Thoracic aorta (tissue), 2 donors: ENCODE results near the gene PRKCD. TPM values are rescaled to one million over a fixed set of nuclear protein-coding genes. Genes with fewer than 3 reads are reported as not detected.
"Not testable (repeated sequence)": the region's sequence is repeated elsewhere in the genome, so short reads cannot be mapped to it uniquely, and the experiment has no call there.

Source experiments
- ATAC-seq: fragments of 150-250 bp; one replicate; pipeline ENCODE4 v1.8.0; 2017; ENCODE audit warnings: low read depth; ENCODE audit not compliant: insufficient number of reproducible peaks, low FRiP score
- DNase-seq: peaks from one replicate; pipeline ENCODE4 v3.0.0-alpha.2; 2020; ENCODE audit warnings: low spot score
- H3K27ac ChIP-seq, 2 donors: fragments of 200-600 bp; sonication (generic); 1 replicate in 1 of 2; 2 replicates in 1 of 2; pipeline ENCODE4 v1.5.1; 2016; ENCODE audit warnings: mild to moderate bottlenecking in 2 of 2, moderate library complexity in 2 of 2
- H3K27me3 ChIP-seq: fragments of 200-600 bp; sonication (generic); replicated peaks from 2 replicates; pipeline ENCODE4 v1.6.0; 2016; ENCODE audit warnings: mild to moderate bottlenecking; ENCODE audit not compliant: insufficient read depth
- H3K36me3 ChIP-seq: fragments of 200-600 bp; sonication (generic); one replicate; pipeline ENCODE4 v1.5.1; 2016
- H3K4me1 ChIP-seq, 2 donors: fragments of 200-600 bp; sonication (generic); 1 replicate in 1 of 2; 2 replicates in 1 of 2; pipeline versions ENCODE4 v1.5.1 to v1.6.0; 2016; ENCODE audit warnings: low read depth in 2 of 2, mild to moderate bottlenecking in 1 of 2; ENCODE audit not compliant: control insufficient read depth in 1 of 2
- H3K4me3 ChIP-seq: fragments of 200-600 bp; sonication (generic); 2 replicates; pipeline ENCODE4 v1.5.1; 2016; ENCODE audit warnings: mild to moderate bottlenecking
- H3K9me3 ChIP-seq: fragments of 200-600 bp; sonication (generic); 2 replicates; pipeline ENCODE4 v1.5.1; 2016
- total RNA-seq, 2 donors: library from RNA; depleted of rRNA; stranded (reverse); fragments of >200 nt; gene quantifications; one replicate each; pipeline versions ENCODE4 v1.1.0 to v1.2.3, GENCODE V29; 2016
- TF ChIP-seq, protein P1 (sequence below): fragments of 200-600 bp; sonication (generic); IDR thresholded peaks from one replicate; pipeline ENCODE4 v1.5.1; 2019; ENCODE audit warnings: antibody characterized with exemption

PRKCD gene
- total RNA-seq, 2 donors from 2014 or later = 17.5 to 20.2 TPM

DNA sequence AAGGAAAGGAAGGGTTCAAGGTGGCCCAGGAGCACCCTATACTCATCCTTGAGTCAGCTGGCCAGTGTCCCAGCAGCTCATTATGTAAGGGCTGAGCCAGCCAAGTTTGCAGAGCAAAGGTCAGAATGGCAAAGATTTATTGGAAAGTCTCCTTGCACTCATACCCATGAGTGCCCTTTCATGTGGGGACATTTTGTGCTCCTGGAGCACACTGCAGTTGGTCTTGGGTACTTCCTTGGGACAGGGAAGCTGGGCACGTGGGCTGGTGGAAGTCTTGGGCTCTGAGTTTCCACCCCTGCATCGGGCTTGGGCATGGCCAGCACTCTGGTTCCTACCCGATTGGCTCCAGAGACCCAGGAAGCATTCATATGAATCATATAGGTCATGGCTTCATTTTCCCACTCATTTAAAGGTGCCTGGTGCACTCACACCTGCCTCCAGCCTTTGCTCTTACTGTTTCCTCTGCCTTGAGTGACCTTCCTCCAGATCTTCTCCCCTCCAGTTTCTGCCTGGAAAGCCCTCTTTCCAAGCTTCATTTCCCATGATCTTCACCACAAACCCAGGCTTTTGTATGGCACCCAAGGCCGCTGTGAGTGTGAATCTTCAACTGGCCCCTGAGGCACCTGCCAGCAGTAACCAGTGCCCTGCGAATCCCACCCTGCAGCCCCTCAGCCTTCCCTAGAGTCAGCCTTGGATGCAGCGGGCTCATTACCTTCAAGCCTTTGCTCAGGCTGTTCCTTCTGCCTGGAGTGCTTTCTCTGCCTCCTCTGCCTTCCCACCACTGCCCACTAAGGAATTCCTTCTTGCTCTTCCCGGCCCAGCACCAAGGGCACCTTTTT lies 10.5 kb upstream of the PRKCD start:
- H3K27me3 ChIP-seq = no peaks in the 10 kb centered on the region
- H3K4me3 ChIP-seq = no peak overlapping the region
- DNase-seq = no peak
- peaks cover 5 to 28% of the 10 kb centered on the region in 2 donors for H3K4me1 ChIP-seq
- H3K27ac ChIP-seq = no peak overlapping the region
- TF ChIP-seq, protein P1, sequence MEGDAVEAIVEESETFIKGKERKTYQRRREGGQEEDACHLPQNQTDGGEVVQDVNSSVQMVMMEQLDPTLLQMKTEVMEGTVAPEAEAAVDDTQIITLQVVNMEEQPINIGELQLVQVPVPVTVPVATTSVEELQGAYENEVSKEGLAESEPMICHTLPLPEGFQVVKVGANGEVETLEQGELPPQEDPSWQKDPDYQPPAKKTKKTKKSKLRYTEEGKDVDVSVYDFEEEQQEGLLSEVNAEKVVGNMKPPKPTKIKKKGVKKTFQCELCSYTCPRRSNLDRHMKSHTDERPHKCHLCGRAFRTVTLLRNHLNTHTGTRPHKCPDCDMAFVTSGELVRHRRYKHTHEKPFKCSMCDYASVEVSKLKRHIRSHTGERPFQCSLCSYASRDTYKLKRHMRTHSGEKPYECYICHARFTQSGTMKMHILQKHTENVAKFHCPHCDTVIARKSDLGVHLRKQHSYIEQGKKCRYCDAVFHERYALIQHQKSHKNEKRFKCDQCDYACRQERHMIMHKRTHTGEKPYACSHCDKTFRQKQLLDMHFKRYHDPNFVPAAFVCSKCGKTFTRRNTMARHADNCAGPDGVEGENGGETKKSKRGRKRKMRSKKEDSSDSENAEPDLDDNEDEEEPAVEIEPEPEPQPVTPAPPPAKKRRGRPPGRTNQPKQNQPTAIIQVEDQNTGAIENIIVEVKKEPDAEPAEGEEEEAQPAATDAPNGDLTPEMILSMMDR = no peak
- no peaks in the 10 kb centered on the region for H3K9me3 ChIP-seq
- H3K36me3 ChIP-seq = no peaks in the 10 kb centered on the region
- no peak for ATAC-seq

DNA sequence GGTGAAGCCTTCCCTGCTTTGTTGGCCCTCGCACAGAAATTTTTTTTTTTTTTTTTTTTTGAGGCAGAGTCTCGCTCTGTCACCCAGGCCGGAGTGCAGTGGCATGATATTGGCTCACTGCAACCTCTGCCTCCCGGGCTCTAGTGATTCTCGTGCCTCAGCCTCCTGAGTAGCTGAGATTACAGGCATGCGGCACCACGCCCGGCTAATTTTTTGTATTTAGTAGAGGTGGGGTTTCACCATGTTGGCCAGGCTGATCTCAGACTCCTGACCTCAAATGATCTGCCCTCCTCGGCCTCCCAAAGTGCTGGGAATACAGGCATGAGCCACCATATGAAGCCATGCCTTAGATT lies 9.9 kb upstream of the PRKCD start:
- not testable (repeated sequence) for H3K27me3 ChIP-seq, DNase-seq, H3K9me3 ChIP-seq, H3K36me3 ChIP-seq, H3K4me3 ChIP-seq, H3K27ac ChIP-seq, ATAC-seq
- H3K4me1 ChIP-seq = peaks cover 8 to 34% of the 10 kb centered on the region in 2 donors

DNA sequence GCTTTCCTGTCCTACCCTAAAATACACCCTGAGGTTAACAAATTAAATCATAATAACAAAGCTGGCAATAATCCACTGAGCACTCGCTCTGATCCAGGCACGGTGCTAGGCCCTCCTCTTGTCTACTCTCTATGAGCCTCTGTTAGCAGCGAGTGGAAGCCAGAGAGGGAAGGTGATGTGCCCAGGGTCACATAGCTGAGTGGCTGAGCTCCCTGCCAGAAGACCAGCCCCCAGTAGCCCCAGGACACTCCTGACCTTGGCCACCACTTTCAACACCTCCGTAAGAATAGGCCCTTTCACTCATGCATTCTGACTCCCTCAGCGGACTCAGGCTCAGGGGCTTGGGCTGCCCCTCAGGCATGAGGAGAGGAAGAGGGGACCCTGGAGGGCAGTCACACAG lies 9.5 kb upstream of the PRKCD start:
- H3K27me3 ChIP-seq = no peaks in the 10 kb centered on the region
- H3K36me3 ChIP-seq = no peaks in the 10 kb centered on the region
- H3K27ac ChIP-seq = no peak overlapping the region
- peaks cover 8 to 36% of the 10 kb centered on the region in 2 donors for H3K4me1 ChIP-seq
- DNase-seq (no peak), ATAC-seq (no peak)
- TF ChIP-seq, protein P1 = no peak
- H3K9me3 ChIP-seq = no peaks in the 10 kb centered on the region
- no peak overlapping the region for H3K4me3 ChIP-seq

DNA sequence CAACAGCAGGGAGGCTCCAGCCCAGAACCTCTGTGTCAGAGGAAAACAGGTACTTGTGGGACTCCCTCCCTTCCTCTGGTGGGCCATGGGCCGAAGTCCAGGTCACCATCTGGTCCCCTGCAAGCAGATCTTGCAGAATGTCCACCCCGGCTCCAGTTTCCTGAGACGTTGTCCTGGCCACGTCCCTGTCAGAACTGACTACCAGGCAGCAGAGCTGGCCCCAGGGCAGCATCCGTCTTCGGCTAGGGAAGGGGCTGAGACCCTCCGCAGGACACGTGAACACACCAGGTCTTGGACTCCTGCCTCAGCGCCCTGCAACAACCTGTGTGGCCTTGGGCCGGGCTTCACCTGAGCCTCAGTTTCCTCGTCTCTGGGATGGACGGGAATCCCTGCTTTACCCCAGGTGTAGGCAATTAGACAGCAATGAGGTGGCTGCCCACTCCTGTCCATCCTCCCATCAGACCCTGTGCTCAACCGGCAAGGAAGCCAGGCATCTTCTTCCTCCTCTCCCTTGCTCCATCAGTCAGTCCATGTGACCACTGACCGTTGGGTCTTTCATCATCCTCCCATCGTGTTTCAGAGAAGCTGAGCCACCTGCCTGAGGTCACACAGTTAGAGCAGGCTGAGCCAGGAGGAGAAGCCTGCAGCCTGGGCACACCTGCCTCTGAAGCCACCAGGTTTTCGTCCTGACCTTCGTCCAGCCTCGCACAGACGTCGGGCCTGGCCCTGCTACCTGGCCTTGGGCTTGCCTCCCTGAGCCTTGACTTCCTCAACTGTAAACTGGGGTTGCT lies 8.9 kb upstream of the PRKCD start:
- no peak for DNase-seq
- no peaks in the 10 kb centered on the region for H3K27me3 ChIP-seq
- peaks cover 8 to 36% of the 10 kb centered on the region in 2 donors for H3K4me1 ChIP-seq

DNA sequence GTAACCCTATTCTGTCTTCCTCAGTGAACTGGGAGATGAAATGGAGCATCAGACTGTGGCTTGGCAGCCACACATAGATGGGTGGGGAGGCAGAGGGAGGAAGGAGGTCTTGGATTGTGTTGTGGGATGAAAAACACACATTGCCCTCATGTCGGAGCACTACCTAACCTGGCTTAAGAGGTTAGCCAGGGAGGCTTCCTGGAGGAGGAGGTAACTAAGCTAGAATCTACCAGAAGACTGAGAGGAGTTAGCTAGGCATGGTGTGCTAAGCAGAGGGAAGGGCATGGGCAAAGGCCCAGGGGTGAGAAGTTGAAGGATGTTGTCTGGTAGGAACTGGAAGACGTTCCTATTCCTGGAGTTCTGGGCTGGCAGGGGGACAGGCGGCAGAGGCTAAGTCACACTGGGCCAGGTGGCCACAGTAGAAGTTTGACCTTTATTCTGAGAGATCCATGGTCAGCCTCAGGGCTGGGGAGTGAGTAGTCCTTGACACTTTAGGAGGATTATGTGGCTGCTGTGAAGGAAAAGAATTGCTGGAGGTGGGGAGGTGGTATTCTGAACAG lies 7.7 kb upstream of the PRKCD start:
- ATAC-seq (no peak), DNase-seq (no peak)
- Histone ChIP-seq H3K36me3 (no peaks in the 10 kb centered on the region), H3K27me3 (no peaks in the 10 kb centered on the region), H3K9me3 (no peaks in the 10 kb centered on the region), H3K27ac (no peak overlapping the region), H3K4me3 (no peak overlapping the region), H3K4me1 (peaks cover 8 to 36% of the 10 kb centered on the region in 2 donors)
- TF ChIP-seq, protein P1 = no peak

More for the DNA sequence above, 8.9 kb upstream of the PRKCD start:
- Histone ChIP-seq H3K36me3 (no peaks in the 10 kb centered on the region), H3K27ac (no peak overlapping the region), H3K9me3 (no peaks in the 10 kb centered on the region), H3K4me3 (no peak overlapping the region)
- TF ChIP-seq, protein P1 = no peak
- ATAC-seq = no peak
